H1 (cell line): Measurements from ENCODE around the gene EXT2. TPM values are rescaled to one million over a fixed set of nuclear protein-coding genes. Genes with fewer than 3 reads are reported as not detected.

ENCODE experiments used
- CTCF ChIA-PET: fragments of 300-600 bp; sonication (Branson Sonifier 250); formaldehyde crosslinking; loops from one replicate; lab custom pipeline; 2021; ENCODE audit not compliant: partially characterized antibody; lab: Charles Lee
- POLR2A ChIA-PET: fragments of 300-600 bp; sonication (Branson Sonifier 250); formaldehyde crosslinking; loops from one replicate; lab custom pipeline; 2021; ENCODE audit warnings: inconsistent platforms; ENCODE audit not compliant: partially characterized antibody; lab: Charles Lee
- DNase-seq, 2 experiments: peaks; one replicate each; pipeline versions ENCODE4 v3.0.0 to v3.0.0-alpha.2; 2010 to 2022; ENCODE audit warnings: low spot score in 2 of 2, low read depth in 1 of 2, mixed read lengths in 1 of 2
- FAIRE-seq: peaks from 2 replicates; lab custom pipeline; 2011; peaks lifted over from hg19 to GRCh38; lab: Jason Lieb, UNC
- H2AFZ ChIP-seq: 2 replicates; pipeline ENCODE4 v1.8.1; 2012; ENCODE audit warnings: low read length, inconsistent platforms
- H2AK5ac ChIP-seq: 2 replicates; pipeline ENCODE4 v1.6.1; 2013; ENCODE audit warnings: low read depth, low read length
- H2BK120ac ChIP-seq: replicated peaks from 2 replicates; pipeline ENCODE3; 2013; ENCODE audit warnings: low read depth, low read length, inconsistent platforms
- H2BK12ac ChIP-seq: 2 replicates; pipeline ENCODE4 v1.6.1; 2013; ENCODE audit warnings: low read depth, low read length
- H2BK15ac ChIP-seq: 2 replicates; pipeline ENCODE4 v1.6.1; 2013; ENCODE audit warnings: low read length
- H2BK20ac ChIP-seq: 2 replicates; pipeline ENCODE4 v1.6.1; 2013; ENCODE audit warnings: low read length
- H2BK5ac ChIP-seq: 2 replicates; pipeline ENCODE4 v1.6.1; 2013; ENCODE audit warnings: low read depth, low read length
- H3K14ac ChIP-seq: 2 replicates; pipeline ENCODE4 v1.6.1; 2013; ENCODE audit warnings: inconsistent platforms; ENCODE audit not compliant: insufficient read length
- H3K18ac ChIP-seq: 2 replicates; pipeline ENCODE4 v1.6.1; 2013; ENCODE audit warnings: low read length; ENCODE audit errors: extremely low read depth
- H3K23ac ChIP-seq: 2 replicates; pipeline ENCODE4 v1.6.1; 2013; ENCODE audit warnings: inconsistent platforms; ENCODE audit not compliant: insufficient read length
- H3K23me2 ChIP-seq: 2 replicates; pipeline ENCODE4 v1.6.1; 2013; ENCODE audit warnings: low read depth, low read length
- H3K27ac ChIP-seq: 2 replicates; pipeline ENCODE4 v1.6.1; 2011; ENCODE audit warnings: low read depth, low read length, inconsistent platforms
- H3K27me3 ChIP-seq, 4 experiments: replicated peaks in 1 of 4; 1 replicate in 1 of 4; 2 replicates in 3 of 4; pipeline versions ENCODE4 v1.6.1 to v1.8.1; 2011 to 2013; ENCODE audit warnings: low read length in 3 of 4, mild to moderate bottlenecking in 3 of 4, inconsistent platforms in 2 of 4, mixed read lengths in 2 of 4, moderate library complexity in 1 of 4; ENCODE audit not compliant: control insufficient read depth in 3 of 4, insufficient read depth in 3 of 4; ENCODE audit errors: extremely low read depth in 1 of 4
- H3K36me3 ChIP-seq, 4 experiments: 2 replicates each; pipeline versions ENCODE4 v1.6.1 to v1.8.1; 2011 to 2013; ENCODE audit warnings: mild to moderate bottlenecking in 4 of 4, low read length in 3 of 4, moderate library complexity in 2 of 4, control low read depth in 1 of 4, inconsistent platforms in 1 of 4; ENCODE audit not compliant: insufficient read depth in 4 of 4, control insufficient read depth in 2 of 4
- H3K4ac ChIP-seq: replicated peaks from 2 replicates; pipeline ENCODE3; 2013; ENCODE audit warnings: low read length, low read depth, mixed read lengths, inconsistent platforms; ENCODE audit not compliant: insufficient read length
- H3K4me1 ChIP-seq, 4 experiments: replicated peaks in 1 of 4; 1 replicate in 1 of 4; 2 replicates in 3 of 4; pipeline versions ENCODE4 v1.6.1 to v1.8.1; 2011 to 2013; ENCODE audit warnings: low read length in 3 of 4, inconsistent platforms in 2 of 4, mixed read lengths in 1 of 4; ENCODE audit not compliant: insufficient read depth in 4 of 4, control insufficient read depth in 3 of 4
- H3K4me2 ChIP-seq, 2 experiments: 2 replicates each; pipeline versions ENCODE4 v1.6.1 to v1.8.1; 2011 to 2013; ENCODE audit warnings: low read depth in 2 of 2, low read length in 2 of 2, control low read depth in 1 of 2, inconsistent platforms in 1 of 2, mild to moderate bottlenecking in 1 of 2; ENCODE audit not compliant: insufficient read depth in 1 of 2
- H3K4me3 ChIP-seq, 4 experiments: fragments of 200-600, 300-600 bp in 1 of 4; sonication (generic), shearing (Covaris generic), sonication (Bioruptor Twin) in 1 of 4; 2 replicates each; pipeline versions ENCODE4 v1.5.1 to v1.8.1; 2011 to 2016; ENCODE audit warnings: low read length in 4 of 4, low read depth in 3 of 4, control low read depth in 2 of 4, inconsistent platforms in 2 of 4, mild to moderate bottlenecking in 2 of 4, mixed read lengths in 1 of 4, moderate library complexity in 1 of 4; ENCODE audit not compliant: insufficient read depth in 2 of 4; ENCODE audit errors: extremely low read depth in 1 of 4
- H3K56ac ChIP-seq: replicated peaks from 2 replicates; pipeline ENCODE3; 2013; ENCODE audit warnings: low read depth, mild to moderate bottlenecking, mixed read lengths, low read length, inconsistent platforms; ENCODE audit not compliant: insufficient read length
- H3K79me1 ChIP-seq: 2 replicates; pipeline ENCODE4 v1.6.1; 2013; ENCODE audit warnings: low read depth, low read length, control low read depth
- H3K79me2 ChIP-seq, 2 experiments: 2 replicates each; pipeline versions ENCODE4 v1.6.1 to v1.8.1; 2012 to 2013; ENCODE audit warnings: low read length in 2 of 2, mild to moderate bottlenecking in 2 of 2, inconsistent platforms in 1 of 2; ENCODE audit not compliant: insufficient read depth in 2 of 2, control insufficient read depth in 1 of 2
- H3K9ac ChIP-seq, 4 experiments: replicated peaks in 1 of 4; 1 replicate in 1 of 4; 2 replicates in 3 of 4; pipeline versions ENCODE4 v1.6.1 to v1.8.1; 2011 to 2013; ENCODE audit warnings: low read depth in 3 of 4, low read length in 3 of 4, control low read depth in 2 of 4, mild to moderate bottlenecking in 2 of 4, moderate library complexity in 2 of 4, inconsistent platforms in 1 of 4; ENCODE audit errors: extremely low read depth in 1 of 4
- H3K9me3 ChIP-seq, 2 experiments: 2 replicates each; pipeline versions ENCODE4 v1.6.1 to v1.8.1; 2012 to 2013; ENCODE audit warnings: mild to moderate bottlenecking in 2 of 2, moderate library complexity in 2 of 2, control low read depth in 1 of 2, inconsistent platforms in 1 of 2, low read depth in 1 of 2, low read length in 1 of 2, mixed read lengths in 1 of 2; ENCODE audit not compliant: insufficient read depth in 2 of 2
- H4K20me1 ChIP-seq, 2 experiments: replicated peaks in 1 of 2; 2 replicates each; pipeline versions ENCODE3 to v1.8.1; 2011 to 2013; ENCODE audit warnings: inconsistent platforms in 2 of 2, low read length in 2 of 2, mild to moderate bottlenecking in 1 of 2; ENCODE audit not compliant: insufficient read depth in 2 of 2, control insufficient read depth in 1 of 2
- H4K5ac ChIP-seq: 2 replicates; pipeline ENCODE4 v1.6.1; 2013; ENCODE audit warnings: low read length, low read depth, mixed read lengths, inconsistent platforms; ENCODE audit not compliant: insufficient read length
- H4K8ac ChIP-seq: 2 replicates; pipeline ENCODE4 v1.8.0; 2013; ENCODE audit warnings: mild to moderate bottlenecking, moderate library complexity, low read length, inconsistent platforms; ENCODE audit not compliant: insufficient read depth; ENCODE audit errors: extremely low read depth
- H4K91ac ChIP-seq: replicated peaks from 2 replicates; pipeline ENCODE3; 2013; ENCODE audit warnings: low read length, mixed read lengths, inconsistent platforms; ENCODE audit not compliant: insufficient read length
- ASH2L ChIP-seq: fragments of 200-600, 300-600 bp; sonication (generic); IDR thresholded peaks from one replicate; pipeline ENCODE4 v1.7.1; 2017; ENCODE audit warnings: low read length
- ATF3 ChIP-seq: IDR thresholded peaks from 2 replicates; pipeline ENCODE4 v1.6.1; 2011; ENCODE audit warnings: low read depth, mild to moderate bottlenecking, low read length; ENCODE audit not compliant: insufficient read depth
- BACH1 ChIP-seq: IDR thresholded peaks from 2 replicates; pipeline ENCODE4 v1.6.1; 2012; ENCODE audit warnings: low read length, improper control_type of control experiment
- GTF2F1 ChIP-seq: IDR thresholded peaks from 2 replicates; pipeline ENCODE4 v1.6.1; 2012; ENCODE audit warnings: low read depth, low read length, improper control_type of control experiment, borderline replicate concordance
- HDAC6 ChIP-seq: IDR thresholded peaks from one replicate; pipeline ENCODE4 v1.7.1; 2012; ENCODE audit warnings: low read depth, mild to moderate bottlenecking, inconsistent platforms, low read length, moderate library complexity
- JUN ChIP-seq: IDR thresholded peaks from 2 replicates; pipeline ENCODE4 v1.6.1; 2011; ENCODE audit warnings: low read depth, mild to moderate bottlenecking, improper control_type of control experiment, low read length
- KDM1A ChIP-seq: fragments of 200-600, 300-600 bp; sonication (generic); IDR thresholded peaks from 2 replicates; pipeline ENCODE4 v1.7.1; 2016; ENCODE audit warnings: mild to moderate bottlenecking, low read length, borderline replicate concordance
- MAFK ChIP-seq: IDR thresholded peaks from 2 replicates; pipeline ENCODE4 v1.6.1; 2012; ENCODE audit warnings: low read depth, mild to moderate bottlenecking, improper control_type of control experiment, low read length
- NANOG ChIP-seq: IDR thresholded peaks from 2 replicates; pipeline ENCODE4 v1.6.1; 2011; ENCODE audit warnings: low read length, low read depth, mild to moderate bottlenecking, inconsistent platforms; ENCODE audit not compliant: insufficient read depth, poor library complexity, severe bottlenecking
- PHF8 ChIP-seq: fragments of 200-600 bp; sonication (generic); conservative IDR thresholded peaks from 2 replicates; pipeline ENCODE4 v1.7.1; 2012; ENCODE audit warnings: low read depth, mild to moderate bottlenecking, inconsistent platforms, low read length, moderate library complexity
- POLR2A ChIP-seq, 2 experiments: IDR thresholded peaks; 1 replicate in 1 of 2; 2 replicates in 1 of 2; pipeline ENCODE4 v1.6.1; 2011; ENCODE audit warnings: low read depth in 2 of 2, low read length in 2 of 2, mild to moderate bottlenecking in 2 of 2; ENCODE audit errors: control extremely low read depth in 1 of 2
- POLR2AphosphoS5 ChIP-seq: IDR thresholded peaks from 2 replicates; pipeline ENCODE4 v1.6.1; 2011; ENCODE audit warnings: low read depth, low read length
- RBBP5 ChIP-seq: IDR thresholded peaks from 2 replicates; pipeline ENCODE4 v1.7.1; 2012; ENCODE audit warnings: low read depth, mild to moderate bottlenecking, inconsistent platforms, low read length, moderate library complexity, borderline replicate concordance
- SIX5 ChIP-seq: IDR thresholded peaks from 2 replicates; pipeline ENCODE4 v1.6.1; 2011; ENCODE audit warnings: mild to moderate bottlenecking, low read depth, low read length
- ZNF274 ChIP-seq: IDR thresholded peaks from 2 replicates; pipeline ENCODE4 v1.7.0; 2012; ENCODE audit warnings: low read length, borderline replicate concordance; ENCODE audit errors: extremely low read depth
- WGBS, 2 experiments: shearing (Covaris generic) in 1 of 2; methylation state at CpG; one replicate each; pipeline versions ENCODE4 v1.1.6 to v1.1.7; 2013 to 2015; ENCODE audit warnings: low lambda C conversion rate in 2 of 2, mixed read lengths in 2 of 2, inconsistent platforms in 1 of 2, low coverage in 1 of 2, missing lambda C conversion rate in 1 of 2; ENCODE audit not compliant: insufficient replicate concordance in 2 of 2, insufficient coverage in 1 of 2, insufficient read length in 1 of 2; ENCODE audit errors: extremely low coverage in 1 of 2, missing lambda C conversion rate in 1 of 2; 5-methylcytosine and 5-hydroxymethylcytosine counted together
- polyA plus RNA-seq, 7 experiments: library from polyadenylated mRNA; depleted of rRNA in 3 of 7; stranded (reverse) in 5 of 7; unstranded in 2 of 7; fragments of >200 nt in 5 of 7; fragments of 200-250 nt in 2 of 7; gene quantifications; 1 replicate in 5 of 7; 2 replicates in 1 of 7; 4 replicates in 1 of 7; pipeline versions ENCODE4 v1.2.1 to v1.2.3, GENCODE V29; 2011 to 2013; ENCODE audit warnings: missing spikeins in 2 of 7, mixed read lengths in 2 of 7
- total RNA-seq: library from RNA; stranded (reverse); fragmentation: NEBNext Ultra II Directional; extraction: Animal tissue kit (Norgen Biotek cat#: 25700); gene quantifications from 2 replicates; pipeline ENCODE4 v1.2.1, GENCODE V29; 2021

EXT2 gene
- total and polyA plus RNA-seq, 2 of the 8 experiments (the other 6 are each of a cell fraction or from before 2014, with no cell fraction given): 29.8 to 42.8 TPM

GRCh38 chr11:44140372-44140771, 44.9 kb downstream of the EXT2 start:
- no peaks in the 10 kb centered on the region for H3K79me2 ChIP-seq
- no peak overlapping the region for H3K4ac ChIP-seq
- H3K9me3 ChIP-seq: no peaks in the 10 kb centered on the region
- no peak overlapping the region for H3K23ac ChIP-seq
- no peak overlapping the region for H3K18ac ChIP-seq
- H2AK5ac ChIP-seq: no peak overlapping the region
- H3K4me3 ChIP-seq: no peak overlapping the region
- FAIRE-seq (no peak), DNase-seq (no peak)
- H2BK5ac ChIP-seq: no peak overlapping the region
- WGBS, 2 experiments: 74% methylated on average over 1 of the region's 1 CpG; no CpG with 5 or more reads in 1 of the 2 experiments
- H2BK12ac ChIP-seq: no peak overlapping the region
- H4K20me1 ChIP-seq: no peaks in the 10 kb centered on the region
- no peak overlapping the region for H3K56ac ChIP-seq
- no peak overlapping the region for H4K8ac ChIP-seq
- H4K91ac ChIP-seq: no peak overlapping the region
- CTCF ChIA-PET: interaction anchor here (0.8 to 1.6 kb wide), 2 partner anchors 9 to 146 kb away, joined by 3 to 8 read pairs; no protein-coding TSS in a partner anchor
- H3K27ac ChIP-seq: no peak overlapping the region
- no peak overlapping the region for H3K9ac ChIP-seq
- no peaks in the 10 kb centered on the region for H3K79me1 ChIP-seq
- POLR2A ChIA-PET: no interaction called here
- no peak overlapping the region for H2AFZ ChIP-seq
- no peak overlapping the region for H3K14ac ChIP-seq
- H3K23me2 ChIP-seq: no peaks in the 10 kb centered on the region
- no peak overlapping the region for H2BK15ac ChIP-seq
- no peaks in the 10 kb centered on the region for H3K27me3 ChIP-seq
- no peak overlapping the region for H4K5ac ChIP-seq
- H3K4me1 ChIP-seq: no peaks in the 10 kb centered on the region
- no peak overlapping the region for H3K4me2 ChIP-seq
- H3K36me3 ChIP-seq: no peaks in the 10 kb centered on the region
- no peak overlapping the region for H2BK20ac ChIP-seq
- H2BK120ac ChIP-seq: no peak overlapping the region
- no peak for TF ChIP-seq JUN
- TF ChIP-seq RBBP5: no peak
- no peak for TF ChIP-seq ATF3
- TF ChIP-seq BACH1: no peak
- no peak for TF ChIP-seq GTF2F1
- no peak for TF ChIP-seq NANOG
- TF ChIP-seq POLR2AphosphoS5: no peak
- TF ChIP-seq HDAC6: no peak
- no peak for TF ChIP-seq MAFK
- no peak for TF ChIP-seq ZNF274
- no peak for TF ChIP-seq POLR2A (IDR thresholded peaks at IDR 0.05; ENCODE audit: control extremely low read depth in 1 of 2, low read depth in 2 of 2, low read length in 2 of 2)
- TF ChIP-seq KDM1A: no peak
- no peak for TF ChIP-seq PHF8
- no peak for TF ChIP-seq ASH2L
- no peak for TF ChIP-seq SIX5
